ENCODE measurements around the gene CAPRIN1.

The CAPRIN1 gene

DNA sequence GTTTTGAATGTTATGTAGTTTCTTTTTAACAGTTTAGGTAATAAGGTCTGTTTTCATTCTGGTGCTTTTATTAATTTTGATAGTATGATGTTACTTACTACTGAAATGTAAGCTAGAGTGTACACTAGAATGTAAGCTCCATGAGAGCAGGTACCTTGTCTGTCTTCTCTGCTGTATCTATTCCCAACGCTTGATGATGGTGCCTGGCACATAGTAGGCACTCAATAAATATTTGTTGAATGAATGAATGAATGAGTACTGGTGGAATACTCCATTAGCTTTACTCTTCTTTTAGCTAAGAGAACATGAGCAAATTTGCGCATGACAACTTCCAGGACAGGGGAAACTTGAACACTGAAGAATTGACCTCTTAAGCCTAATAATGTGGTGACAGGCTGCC is 47.3 kb downstream of the CAPRIN1 start:
- DNase-seq, result no peak

DNA sequence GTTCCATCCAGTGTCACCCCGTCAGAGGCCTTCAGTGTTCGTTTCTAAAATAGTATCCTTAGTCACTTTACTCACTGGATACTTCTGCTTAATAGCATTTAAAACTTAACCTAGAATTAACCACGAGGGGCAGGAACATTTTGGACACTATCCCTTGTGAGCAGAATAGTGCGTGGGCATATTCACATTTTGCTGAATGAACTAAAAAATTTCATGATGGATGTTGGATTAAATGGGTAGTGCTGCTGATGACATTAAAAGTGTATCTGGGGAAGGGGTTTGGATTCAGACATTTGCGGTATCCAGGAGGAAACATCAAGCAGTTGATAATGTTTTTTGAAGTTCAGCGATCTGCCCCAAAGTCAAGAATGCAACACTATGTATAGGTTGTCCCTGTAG is 53.1 kb downstream of the CAPRIN1 start:
- no peak for DNase-seq

DNA sequence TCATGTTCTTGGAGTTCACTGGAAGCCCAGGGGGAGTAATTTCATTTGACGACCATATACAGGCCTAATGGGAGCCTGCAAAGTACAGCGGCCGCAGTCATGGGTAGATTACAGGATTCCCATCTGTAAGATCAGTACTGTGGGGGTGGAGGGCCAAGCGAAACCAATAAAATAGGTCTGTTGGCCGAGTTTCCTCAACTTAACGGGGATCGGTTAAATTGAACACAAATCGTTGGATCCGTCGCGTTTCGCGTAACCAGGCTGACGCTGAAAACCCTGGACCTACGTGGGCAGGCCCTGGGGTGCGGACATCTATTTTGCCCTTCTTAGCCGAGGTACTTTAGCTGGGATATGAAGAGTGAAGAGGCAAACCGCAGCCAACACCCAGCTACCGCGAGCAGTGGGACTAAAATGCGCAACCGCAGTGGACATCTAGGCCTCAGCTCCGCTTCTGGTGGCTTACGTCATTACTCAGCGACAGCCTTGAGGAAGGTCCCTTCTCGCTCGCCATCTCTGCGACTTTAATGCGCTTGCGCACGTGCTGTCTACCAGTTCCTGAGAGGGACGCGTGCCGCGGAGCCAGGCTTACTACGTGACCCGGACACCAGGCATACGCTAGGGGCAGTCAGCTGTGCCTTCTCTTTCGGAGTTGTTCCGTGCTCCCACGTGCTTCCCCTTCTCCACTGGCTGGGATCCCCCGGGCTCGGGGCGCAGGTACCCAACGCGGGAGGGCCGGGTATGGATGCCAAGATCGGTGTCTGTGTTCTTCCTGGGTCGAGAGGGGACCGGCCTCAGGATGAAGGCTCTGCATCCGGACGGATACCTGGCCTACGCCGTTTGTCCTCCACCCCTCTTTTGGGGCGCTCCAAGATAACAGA is 53.8 kb downstream of the CAPRIN1 start, which contains the start of gene NAT10:
NAT10 (plus strand) TSS at position 551 of the 878 bp plus-strand sequence. CDS start 2,597 bp downstream, outside the sequence.
- peak; percentile 95 to 97 for DNase-seq

DNA sequence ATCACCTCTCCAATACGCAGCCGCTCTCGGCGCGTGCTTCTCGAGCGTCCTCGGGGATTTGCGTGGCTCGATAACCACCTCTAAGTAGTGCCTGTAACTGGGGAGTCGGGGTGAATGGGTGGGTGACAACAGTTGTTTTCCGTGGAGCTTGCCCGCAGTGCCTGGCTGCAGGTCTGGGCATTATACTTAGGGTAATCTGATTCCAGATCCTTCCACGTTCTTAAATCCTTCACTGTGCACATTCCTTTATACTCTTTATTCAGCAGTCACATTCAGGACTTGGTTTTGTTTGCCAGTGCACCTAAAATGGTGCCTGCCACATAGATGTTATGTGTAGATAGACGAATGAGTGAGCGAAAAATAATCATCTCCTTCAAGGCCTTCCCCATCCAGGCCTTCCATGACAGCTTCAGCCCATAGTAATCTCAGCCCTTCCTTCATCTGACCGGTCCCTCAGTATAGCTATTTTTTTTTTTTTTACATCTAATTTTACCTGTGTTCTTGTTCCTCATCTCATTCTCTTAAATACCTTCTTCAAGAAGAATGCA is 54.5 kb downstream of the CAPRIN1 start:
- no peak for DNase-seq

DNA sequence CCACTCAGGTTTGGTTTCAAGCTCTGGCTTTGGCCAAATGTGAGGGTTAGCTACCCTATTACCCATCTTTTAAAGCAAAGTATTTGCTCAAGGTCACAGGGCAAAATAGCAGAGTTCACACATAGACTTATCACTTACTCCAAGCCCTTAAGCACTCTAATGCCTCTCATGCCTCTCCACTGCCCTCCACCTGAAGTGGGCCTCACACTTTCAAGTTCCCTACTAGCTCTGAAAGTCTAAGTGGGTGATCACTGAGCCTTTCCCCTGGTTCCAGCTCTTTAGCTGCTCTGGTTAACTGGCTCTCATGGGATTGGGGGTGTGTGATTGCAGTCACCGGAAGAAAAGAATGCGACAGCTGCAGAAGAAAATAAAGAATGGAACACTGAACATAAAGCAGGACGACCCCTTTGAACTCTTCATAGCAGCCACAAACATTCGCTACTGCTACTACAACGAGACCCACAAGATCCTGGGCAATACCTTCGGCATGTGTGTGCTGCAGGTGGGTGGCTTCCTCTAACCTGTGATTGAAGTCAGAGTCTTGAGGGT is 60.3 kb downstream of the CAPRIN1 start:
- no peak for DNase-seq

DNA sequence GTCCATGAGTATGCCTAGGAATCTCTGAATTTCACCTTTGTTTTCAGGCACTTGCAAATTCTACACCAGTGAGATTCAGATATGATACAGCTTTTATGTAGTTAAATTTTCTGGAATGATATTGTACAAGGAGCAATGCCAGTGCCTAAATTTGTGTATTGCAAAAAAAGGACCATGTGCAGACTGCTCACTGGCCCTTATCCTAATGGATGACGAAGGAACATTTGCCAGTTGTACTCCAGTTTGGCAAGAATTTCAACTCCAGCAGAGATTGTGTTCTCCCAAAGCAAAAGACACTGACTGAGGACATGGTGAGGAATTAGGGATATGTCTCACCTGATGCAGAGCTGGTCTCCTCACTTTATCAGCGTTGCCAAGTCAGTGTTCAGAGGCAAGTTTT is 62.5 kb downstream of the CAPRIN1 start:
- no peak for DNase-seq

DNA sequence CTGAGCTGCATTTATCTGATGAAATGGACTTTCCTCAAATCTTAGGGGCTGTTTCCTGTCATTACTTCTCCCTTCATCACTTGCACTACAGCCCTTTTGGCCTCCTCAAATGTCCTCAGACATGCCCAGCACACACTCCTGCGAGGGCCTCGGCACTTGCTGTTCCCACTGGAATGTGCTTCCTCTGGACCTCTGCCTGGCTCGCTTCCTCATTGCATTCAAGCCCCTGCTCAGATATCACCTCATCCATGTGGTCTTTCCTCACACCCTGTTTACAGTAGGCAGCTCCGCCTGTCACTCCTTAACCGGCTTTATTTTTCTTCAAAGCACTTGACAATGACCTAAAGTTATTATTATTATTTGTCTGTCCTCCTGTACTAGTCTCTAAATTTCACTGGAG is 62.9 kb downstream of the CAPRIN1 start:
- no peak for DNase-seq

DNA sequence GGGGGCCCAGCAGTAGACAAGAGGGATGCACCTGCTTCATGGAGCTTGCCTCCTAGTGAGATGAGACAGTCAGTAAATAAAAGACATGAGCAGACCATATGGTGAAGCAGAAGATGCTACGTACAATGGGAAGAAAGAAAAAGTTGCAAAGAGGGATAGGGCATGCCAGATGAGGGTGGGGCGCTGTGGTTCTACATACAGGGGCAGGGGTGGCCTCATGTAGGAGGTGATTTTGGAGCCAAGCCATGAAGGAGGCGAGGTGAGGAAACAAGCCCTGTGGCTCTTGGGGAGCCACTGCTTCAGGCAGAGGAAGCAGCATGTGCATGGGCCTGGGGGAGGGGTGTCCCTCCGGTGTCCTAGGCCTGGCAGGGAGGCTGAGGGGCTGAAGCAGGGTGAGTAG is 69.1 kb downstream of the CAPRIN1 start:
- no peak for DNase-seq

DNA sequence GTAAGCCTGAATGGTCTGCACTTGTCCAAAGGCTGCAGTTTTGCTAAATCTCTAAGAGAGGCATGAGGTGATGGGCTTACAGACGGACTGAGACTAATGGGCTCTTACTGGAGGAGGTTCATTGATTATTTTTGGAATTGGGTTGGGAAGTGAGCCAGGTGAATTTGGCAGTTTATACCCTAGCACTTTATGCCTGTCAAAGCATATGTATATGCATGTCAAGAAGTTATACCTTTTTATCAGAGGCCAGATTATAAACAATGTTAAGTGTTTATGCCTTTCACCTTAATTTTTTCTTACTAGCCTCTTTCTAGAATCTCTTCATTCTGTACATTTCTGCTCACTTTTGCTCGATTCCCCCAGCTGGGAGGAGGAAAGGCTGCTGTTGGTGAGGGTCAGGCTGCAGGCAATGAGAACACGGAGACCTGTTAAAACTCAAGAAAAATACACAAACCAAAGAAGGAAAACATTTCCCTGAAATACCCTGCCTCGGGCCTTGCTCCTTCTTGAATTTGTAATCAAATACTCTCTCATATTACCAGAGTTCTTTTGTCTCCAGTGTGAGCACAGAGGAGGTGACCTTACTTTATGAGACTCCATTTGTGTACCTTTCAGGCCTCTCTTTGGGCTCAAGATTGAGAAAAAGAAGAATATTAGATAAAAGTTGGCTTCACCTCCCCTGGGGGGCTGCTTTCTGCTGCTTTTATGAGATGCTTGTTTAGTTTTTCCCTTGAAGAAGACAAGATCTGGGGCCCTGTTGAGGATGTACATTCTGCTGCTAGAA is 73.5 kb downstream of the CAPRIN1 start:
- no peak for DNase-seq

DNA sequence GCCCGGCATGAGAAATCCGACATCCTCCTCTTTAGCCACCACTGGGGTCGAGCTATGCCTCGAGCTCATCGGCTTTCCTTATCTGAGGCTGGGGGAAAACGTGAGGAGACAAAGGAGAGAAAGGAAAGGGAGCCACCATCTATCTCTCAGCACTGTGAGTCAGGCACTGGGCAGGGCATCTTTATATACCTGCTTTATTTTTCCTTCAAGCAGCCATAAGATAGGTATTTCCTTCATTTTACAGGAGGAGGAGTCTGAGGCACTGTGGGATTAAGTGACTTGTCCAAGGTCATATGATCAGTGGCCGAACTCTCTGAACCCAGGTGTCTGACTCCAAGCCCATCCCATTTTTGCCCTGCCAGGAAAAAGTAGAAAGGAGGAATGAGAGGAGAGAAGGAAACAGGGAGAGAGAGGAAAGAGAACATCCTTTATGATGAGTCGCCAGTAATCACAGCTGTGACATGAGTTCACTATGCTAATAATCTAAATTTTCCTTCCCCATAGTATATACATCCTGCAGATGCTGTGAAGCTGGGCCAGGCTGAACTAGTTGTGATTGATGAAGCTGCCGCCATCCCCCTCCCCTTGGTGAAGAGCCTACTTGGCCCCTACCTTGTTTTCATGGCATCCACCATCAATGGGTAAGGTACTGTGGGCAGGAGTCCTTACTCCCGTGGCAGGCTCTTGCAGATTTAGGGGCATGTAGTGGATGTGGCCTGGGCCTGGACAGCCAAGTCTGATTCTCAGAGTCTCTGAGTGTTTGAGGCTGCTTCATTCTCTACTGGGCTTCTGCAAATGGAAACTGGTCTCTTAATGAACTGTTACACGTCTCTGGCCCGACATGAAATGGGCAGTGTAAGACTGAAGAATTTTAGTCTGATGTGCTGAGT is 75.7 kb downstream of the CAPRIN1 start:
- no peak for DNase-seq

DNA sequence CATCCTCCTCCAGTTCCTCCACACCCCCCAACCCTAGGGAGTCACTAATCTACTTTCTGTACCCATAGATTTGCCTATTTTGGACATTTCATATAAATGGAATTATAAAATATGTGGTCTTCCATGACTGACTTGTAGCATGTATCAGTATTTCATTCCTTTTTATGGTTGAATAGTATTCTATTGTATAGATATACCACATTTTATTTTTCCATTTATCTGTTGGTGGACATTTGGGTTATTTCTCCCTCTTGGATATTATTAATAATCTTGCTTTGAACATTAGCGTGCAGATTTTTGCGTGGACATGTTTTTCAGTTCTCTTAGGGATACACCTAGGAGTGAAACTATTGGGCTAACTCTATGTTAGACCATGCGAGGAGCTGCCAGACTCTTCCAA is 77.3 kb downstream of the CAPRIN1 start:
- no peak for DNase-seq

DNA sequence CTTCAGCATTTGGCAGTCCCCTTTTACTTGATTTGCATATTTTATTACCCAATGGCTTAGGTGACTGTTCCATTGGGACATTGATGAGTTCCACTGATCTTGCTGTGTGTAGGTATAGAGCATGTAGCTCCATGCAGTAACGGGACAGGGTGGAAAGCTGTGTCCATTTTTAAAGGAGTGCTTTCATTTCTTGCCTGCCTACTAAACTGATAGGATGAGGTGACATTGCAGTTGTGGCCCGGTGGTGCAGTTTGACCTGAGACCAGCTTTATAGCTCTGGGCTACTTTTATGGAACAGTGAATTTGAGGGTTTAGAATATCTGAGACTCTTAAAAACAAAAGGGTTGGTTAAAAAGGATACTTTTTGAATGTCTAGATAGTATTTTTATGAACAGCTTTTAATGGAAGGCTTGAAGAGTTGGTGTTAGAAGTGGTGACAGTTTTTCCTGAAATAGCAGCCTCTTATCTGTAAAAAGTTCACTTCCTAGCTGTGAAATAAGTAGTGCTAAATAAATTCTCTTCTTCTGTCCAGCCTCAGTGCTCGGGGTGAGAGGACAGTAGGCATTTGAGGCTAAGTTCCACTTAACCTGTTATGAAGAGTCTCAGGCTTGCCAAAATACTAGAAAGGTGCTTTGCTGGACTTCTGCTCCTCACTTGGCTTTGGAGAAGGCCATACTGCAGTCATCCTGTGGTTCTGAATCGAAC is 80.9 kb downstream of the CAPRIN1 start:
- DNase-seq, result no peak

DNA sequence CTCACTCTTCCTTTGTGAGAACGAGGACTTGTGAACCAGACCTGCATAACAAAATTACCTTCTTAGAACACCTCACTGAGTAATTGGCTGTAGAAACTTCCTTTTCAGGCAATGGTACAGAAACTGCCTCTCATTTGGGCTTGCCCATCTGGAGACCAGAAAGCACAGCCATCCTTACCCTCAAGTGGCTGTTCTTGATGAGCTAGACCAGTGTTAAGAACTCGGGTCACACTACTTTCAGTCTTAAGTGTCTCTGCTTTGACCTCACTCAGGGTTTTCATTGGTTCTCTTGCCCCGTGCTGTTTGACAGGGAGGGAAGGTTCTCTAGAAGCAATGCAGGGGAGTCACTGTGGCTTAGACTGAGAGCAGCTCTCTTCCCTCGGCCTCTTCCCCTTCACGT is 83.2 kb downstream of the CAPRIN1 start:
- DNase-seq, result no peak

DNA sequence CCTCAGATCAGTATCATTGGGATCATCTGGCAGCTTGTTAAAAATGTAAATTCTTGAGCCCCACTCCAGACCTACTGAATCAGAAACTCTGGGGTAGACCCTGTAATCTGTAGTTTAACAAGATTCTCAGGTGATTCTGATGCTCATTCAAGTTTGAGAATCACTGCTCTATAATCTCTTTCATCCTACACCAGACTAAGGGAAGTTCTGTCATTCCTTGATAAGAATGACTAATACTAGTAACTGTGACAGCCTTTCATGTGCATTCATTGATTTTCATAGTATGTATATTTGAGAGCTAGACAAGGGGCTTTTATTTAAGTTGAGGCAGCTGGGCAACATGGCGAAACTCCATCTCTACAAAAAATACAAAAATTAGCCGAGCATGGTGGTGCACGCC is 83.9 kb downstream of the CAPRIN1 start:
- DNase-seq, result no peak

DNA sequence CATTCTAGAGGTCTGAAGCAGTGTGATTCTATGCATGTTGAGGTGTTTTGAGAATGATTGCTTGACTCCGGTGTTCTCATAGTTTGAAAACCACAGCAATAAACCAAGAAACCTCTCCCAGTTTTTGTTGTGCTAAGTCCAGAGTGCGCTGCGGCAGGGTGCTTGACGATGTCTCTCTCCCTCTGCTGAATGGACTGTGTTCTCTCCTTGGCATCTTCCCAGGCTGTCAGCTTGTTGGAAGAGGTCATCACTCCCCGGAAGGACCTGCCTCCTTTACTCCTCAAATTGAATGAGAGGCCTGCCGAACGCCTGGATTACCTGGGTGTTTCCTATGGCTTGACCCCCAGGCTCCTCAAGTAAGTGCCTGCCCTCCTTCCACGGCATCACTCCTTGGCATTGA is 84.9 kb downstream of the CAPRIN1 start:
- DNase-seq, result no peak

DNA sequence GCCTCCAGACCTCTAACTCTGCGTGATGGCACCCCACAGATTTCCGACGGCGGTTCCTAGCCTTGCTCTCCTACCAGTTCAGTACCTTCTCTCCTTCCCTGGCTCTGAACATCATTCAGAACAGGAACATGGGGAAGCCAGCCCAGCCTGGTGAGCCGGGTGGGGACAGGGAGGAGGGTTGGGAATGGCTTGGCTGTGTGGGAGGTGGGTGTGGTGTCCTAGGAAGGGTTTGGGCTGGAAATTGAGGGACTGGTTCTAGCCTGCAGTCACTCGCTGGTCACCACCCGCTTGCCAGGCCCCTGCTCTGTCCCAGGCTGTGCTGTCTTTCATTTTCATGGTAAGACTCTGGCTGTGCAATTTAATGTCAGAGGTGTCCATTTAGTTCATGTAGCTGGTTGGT is 87.8 kb downstream of the CAPRIN1 start:
- DNase-seq, result no peak

DNA sequence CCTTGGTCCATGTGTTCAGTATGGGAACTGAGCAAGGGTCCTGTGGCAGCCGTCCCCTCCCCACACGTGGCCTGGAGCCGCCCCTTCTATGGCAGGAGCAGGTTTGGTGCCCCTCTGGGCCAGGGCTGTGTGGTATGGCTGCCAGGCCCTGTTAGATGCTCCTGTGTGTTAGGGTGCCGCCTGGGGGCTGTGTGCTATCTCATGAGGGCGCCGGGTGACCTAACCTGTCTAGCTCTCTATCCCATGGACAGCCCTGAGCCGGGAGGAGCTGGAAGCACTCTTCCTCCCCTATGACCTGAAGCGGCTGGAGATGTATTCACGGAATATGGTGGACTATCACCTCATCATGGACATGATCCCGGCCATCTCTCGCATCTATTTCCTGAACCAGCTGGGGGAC is 88.6 kb downstream of the CAPRIN1 start:
- no peak for DNase-seq

DNA sequence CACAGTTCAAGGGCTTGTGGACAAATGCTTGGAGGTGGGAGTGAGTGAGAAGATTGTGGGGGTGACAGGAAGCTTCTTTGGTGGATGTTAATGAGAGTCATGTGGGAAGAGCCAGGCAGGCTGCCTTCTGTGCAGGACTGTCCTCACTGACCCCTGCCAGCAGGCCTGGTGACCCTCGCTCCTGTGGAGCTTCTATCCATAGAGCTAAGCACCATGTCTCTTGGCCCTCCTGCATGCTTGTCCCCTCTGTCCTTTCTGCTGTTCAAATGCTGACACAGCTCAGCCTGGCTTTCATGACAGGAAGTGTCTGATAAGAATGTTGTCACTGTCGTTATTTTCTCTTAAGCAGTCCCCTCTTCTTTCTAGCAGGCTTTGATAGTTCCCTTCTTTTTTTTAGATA is 91.5 kb downstream of the CAPRIN1 start:
- DNase-seq, result no peak

DNA sequence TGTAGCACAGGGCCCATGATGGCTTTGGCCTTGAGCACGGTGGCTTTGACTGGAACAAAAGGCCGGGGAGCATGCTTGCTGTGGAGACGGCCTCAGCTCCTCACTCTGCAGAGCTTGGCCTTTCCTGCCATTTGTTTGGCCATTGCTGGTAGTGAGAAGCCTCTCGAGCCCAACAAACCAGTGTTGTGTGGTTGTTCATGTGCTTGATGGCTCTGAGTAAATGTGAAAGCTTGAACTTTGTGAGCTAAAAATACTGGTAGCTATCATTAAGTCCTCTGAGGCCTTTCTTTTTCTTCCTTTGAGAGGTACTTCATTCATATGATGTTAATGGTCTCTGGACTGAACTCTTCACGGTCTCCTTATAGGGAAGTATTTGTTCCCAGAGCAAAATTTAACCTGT is 93.5 kb downstream of the CAPRIN1 start:
- no peak for DNase-seq

DNA sequence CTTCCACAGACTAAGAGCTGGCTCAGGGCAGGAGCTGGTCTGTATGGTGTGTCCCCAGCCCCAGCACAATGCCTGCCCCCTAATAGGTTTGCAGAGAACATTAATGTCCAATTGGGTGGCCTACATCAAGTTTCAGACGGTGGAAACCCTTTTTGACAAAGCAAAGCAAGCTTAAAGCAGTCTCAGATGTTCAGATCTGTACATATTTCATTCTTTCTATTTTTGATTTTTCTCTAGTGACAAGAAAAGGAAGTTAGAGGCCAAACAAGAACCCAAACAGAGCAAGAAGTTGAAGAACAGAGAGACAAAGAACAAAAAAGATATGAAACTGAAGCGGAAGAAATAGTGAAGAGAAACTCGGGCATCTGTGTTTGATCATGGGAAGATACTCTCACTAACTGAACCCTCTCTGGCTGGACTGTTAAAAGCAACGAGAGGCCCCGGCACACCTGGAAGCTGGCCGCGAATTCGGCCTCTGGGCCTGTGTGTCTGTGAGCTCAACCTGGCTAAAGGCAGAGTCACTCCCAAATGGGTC is 94.4 kb downstream of the CAPRIN1 start:
- no peak for DNase-seq

DNA sequence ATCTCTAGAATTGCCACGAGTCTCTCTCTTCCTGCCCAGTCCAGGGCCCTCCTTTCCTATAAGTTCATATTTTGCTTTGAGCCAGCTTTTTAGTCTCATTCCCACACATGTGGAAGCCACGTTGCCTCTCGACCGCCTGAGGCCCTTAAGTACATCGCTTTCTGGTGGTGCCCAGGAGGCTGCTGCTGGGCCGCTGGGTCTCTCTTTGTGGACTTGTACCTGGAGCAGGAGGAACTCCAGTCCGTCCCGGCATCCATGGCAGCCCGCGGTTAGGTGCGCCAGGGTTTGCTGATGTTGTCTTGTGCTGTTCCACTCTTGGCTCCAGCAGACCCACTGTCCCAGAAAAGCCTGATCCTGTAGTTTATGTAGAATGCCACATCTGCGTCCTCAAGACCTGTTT is 94.9 kb downstream of the CAPRIN1 start:
- DNase-seq, result no peak

DNA sequence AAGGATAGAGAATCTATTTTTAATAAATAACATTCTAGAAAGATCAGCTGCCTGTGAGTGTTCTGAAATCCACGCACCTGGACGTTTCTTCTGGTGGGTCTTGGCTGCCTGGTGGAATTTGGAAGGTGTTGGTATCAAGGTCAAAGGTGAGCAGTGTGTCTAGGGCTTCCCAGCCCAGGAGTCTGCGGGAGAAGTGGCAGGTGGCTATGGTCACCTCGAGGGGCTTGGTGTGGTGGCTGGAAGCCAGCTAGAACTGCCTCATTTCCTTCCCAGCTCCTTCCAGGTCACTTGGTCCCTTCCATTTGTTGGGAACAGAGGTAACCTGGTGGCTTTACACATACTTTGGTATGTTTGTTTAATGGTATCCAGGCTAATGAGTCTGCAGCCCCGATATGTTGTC is 95.3 kb downstream of the CAPRIN1 start:
- DNase-seq, result no peak

All from stimulated activated CD4-positive, alpha-beta T cell treated with anti-CD3 and anti-CD28 coated beads, Interleukin-2, amount 100 ng/mL, for 48 hours (primary cell).